ENCODE data around the gene KCTD7.

DNA sequence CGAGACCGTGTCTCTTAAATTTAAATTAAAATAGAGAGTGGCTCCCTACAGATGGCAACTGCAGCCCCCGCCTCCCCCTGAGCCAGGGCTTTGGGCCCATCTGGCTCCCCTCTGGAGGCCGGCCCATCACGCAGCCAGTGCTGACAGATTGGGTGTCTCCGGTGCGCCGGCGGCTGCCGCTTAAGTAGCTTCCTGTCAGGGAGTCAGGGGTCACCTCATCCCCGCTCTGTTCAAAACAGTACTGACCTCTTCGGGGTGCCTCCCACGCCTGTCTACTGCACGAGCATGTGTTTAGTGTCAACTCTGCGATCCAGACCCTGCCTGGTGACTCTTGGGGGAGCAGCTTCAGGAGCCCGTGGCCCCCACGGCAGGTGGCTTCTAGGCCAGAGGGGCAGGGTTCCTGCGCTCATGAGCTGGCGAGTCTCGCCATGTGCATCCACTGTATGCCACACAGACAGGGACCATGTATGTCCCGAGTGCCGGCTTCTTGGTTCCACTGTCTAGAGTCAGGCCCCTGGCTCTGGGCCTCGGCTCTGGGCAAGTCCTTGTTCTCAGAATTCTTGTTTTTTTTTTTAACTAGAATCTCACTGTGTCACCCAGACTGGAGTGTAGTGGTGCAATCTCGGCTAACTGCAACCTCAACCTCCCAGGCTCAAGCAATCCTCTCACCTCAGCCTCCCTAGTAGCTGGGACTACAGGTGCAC lies 36.1 kb downstream of the KCTD7 start:
- TF ChIP-seq CTCF (IDR thresholded peaks at IDR 0.05) = no peak
- no peak for TF ChIP-seq POLR2A (IDR thresholded peaks at IDR 0.05)

Data from thyroid gland (tissue), 4 donors.